ENCODE results near the gene F2R. TPM values are rescaled to one million over a fixed set of nuclear protein-coding genes. Genes with fewer than 3 reads are reported as not detected.

F2R gene
- polyA plus RNA-seq, 1 experiment = 50.4 TPM

DNA sequence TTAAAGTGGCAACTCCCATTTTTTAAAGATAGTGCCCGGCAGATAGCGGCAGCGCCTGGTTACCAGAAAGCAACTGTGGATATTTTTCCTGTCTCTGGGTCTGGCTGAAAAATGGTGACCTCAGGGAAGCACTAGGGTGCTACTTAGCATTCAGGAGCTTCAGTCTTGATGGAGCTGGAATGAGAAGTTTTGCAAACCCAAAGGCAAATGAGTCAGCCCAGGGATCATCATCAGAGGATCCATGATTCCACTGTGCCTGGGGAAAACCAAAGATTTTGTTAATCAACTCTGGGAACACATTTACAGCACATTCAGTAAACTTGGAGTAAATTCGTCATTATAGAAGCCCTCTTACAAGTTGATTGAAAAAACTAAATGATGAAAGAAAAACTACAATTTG is 26.7 kb downstream of the F2R start:
- ChIA-PET CTCF (no interaction called here), POLR2A (interaction anchor here (0.7 kb wide), 1 partner anchor 23 kb away, joined by 3 read pairs; no protein-coding TSS in a partner anchor)
- peak; percentile 12 for DNase-seq (ENCODE audit: low read depth)
- no peak overlapping the region for H3K4me3 ChIP-seq (ENCODE audit: low read depth, low read length)
- no peak for TF ChIP-seq CTCF (IDR thresholded peaks at IDR 0.05; ENCODE audit: insufficient read depth, low read depth, low read length)
- H3K36me3 ChIP-seq (ENCODE audit: control insufficient read depth, insufficient read depth, low read length) = no peaks in the 10 kb centered on the region
- H3K27me3 ChIP-seq (ENCODE audit: control insufficient read depth, insufficient read depth, low read length) = no peaks in the 10 kb centered on the region

- ChIA-PET CTCF (interaction anchor here (0.6 to 1.4 kb wide), 3 partner anchors 30 to 142 kb away, joined by 3 to 8 read pairs (median 3); no protein-coding TSS in a partner anchor), POLR2A (no interaction called here)
- TF ChIP-seq CTCF (IDR thresholded peaks at IDR 0.05; ENCODE audit: insufficient read depth, low read depth, low read length) = no peak
- no peaks in the 10 kb centered on the region for H3K27me3 ChIP-seq (ENCODE audit: control insufficient read depth, insufficient read depth, low read length)
- DNase-seq (ENCODE audit: low read depth) = no peak
- no peak overlapping the region for H3K4me3 ChIP-seq (ENCODE audit: low read depth, low read length)
- no peaks in the 10 kb centered on the region for H3K36me3 ChIP-seq (ENCODE audit: control insufficient read depth, insufficient read depth, low read length)
Observed at GRCh38 chr5:76744632-76745031, 28.7 kb downstream of the F2R start.

- DNase-seq (ENCODE audit: low read depth) = no peak
- ChIA-PET POLR2A (no interaction called here), CTCF (interaction anchor here (1.4 kb wide), 1 partner anchor 29 kb away, joined by 8 read pairs; no protein-coding TSS in a partner anchor)
- H3K36me3 ChIP-seq (ENCODE audit: control insufficient read depth, insufficient read depth, low read length) = no peaks in the 10 kb centered on the region
- no peaks in the 10 kb centered on the region for H3K27me3 ChIP-seq (ENCODE audit: control insufficient read depth, insufficient read depth, low read length)
- H3K4me3 ChIP-seq (ENCODE audit: low read depth, low read length) = no peak overlapping the region
- TF ChIP-seq CTCF (IDR thresholded peaks at IDR 0.05; ENCODE audit: insufficient read depth, low read depth, low read length) = no peak
Observed at GRCh38 chr5:76745670-76746069, 29.7 kb downstream of the F2R start.

- ChIA-PET POLR2A (no interaction called here), CTCF (no interaction called here)
- DNase-seq (ENCODE audit: low read depth) = no peak
- Histone ChIP-seq H3K4me3 (ENCODE audit: low read depth, low read length) (no peak overlapping the region), H3K36me3 (ENCODE audit: control insufficient read depth, insufficient read depth, low read length) (no peaks in the 10 kb centered on the region), H3K27me3 (ENCODE audit: control insufficient read depth, insufficient read depth, low read length) (no peaks in the 10 kb centered on the region)
- TF ChIP-seq CTCF (IDR thresholded peaks at IDR 0.05; ENCODE audit: insufficient read depth, low read depth, low read length) = no peak
Observed at GRCh38 chr5:76746677-76747076, 30.8 kb downstream of the F2R start.

DNA sequence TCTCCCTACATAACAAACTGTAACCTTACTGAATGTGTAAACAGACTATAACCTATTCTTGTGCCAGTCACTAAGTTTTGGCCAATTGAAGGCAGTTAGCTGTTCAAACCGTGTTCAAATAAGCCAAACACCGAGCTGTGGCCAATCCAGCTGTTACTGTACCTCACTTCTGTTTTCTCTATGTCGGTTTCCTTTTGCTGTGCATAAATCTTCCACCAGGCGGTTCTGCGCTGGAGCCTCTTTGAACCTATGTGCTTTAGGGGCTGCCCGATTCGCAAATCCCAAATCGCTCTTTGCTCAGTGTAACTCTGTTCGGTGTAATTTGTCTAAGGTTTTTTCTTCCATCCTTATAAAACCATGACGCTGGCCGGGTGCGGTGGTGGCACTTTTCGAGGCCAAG is 31.8 kb downstream of the F2R start:
- Histone ChIP-seq H3K36me3 (ENCODE audit: control insufficient read depth, insufficient read depth, low read length) (no peaks in the 10 kb centered on the region), H3K4me3 (ENCODE audit: low read depth, low read length) (no peak overlapping the region), H3K27me3 (ENCODE audit: control insufficient read depth, insufficient read depth, low read length) (no peaks in the 10 kb centered on the region)
- POLR2A ChIA-PET = no interaction called here
- TF ChIP-seq CTCF (IDR thresholded peaks at IDR 0.05; ENCODE audit: insufficient read depth, low read depth, low read length) = no peak
- CTCF ChIA-PET = interaction anchor here (0.6 to 1.9 kb wide), 3 partner anchors 9 to 27 kb away, joined by 3 to 4 read pairs (median 3); no protein-coding TSS in a partner anchor
- no peak for DNase-seq (ENCODE audit: low read depth)
